Measurements from ENCODE around the gene TEN1. TPM values are rescaled to one million over a fixed set of nuclear protein-coding genes. Genes with fewer than 3 reads are reported as not detected.

TEN1 gene
- total RNA-seq, 1 donor, result 16.8 TPM

DNA sequence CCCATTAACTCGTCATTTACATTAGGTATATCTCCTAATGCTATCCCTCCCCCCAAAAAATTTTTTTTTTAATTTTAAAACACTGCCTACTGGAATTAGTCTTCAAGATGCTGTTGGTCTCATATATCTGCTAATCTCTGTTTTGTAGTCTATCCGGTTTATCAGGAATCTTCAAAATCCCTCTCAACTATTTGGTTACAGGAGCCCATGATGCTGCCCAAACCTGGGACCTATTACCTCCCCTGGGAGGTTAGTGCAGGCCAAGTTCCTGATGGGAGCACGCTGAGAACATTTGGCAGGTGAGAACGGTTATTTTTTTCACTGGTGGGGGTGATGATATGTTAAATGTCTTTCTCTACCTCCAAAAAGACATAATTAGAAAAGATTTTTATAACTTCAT, 6.9 kb downstream of the TEN1 start:
- no peak overlapping the region for H3K4me3 ChIP-seq (ENCODE audit: low read depth, low read length)
- TF ChIP-seq, protein P1, sequence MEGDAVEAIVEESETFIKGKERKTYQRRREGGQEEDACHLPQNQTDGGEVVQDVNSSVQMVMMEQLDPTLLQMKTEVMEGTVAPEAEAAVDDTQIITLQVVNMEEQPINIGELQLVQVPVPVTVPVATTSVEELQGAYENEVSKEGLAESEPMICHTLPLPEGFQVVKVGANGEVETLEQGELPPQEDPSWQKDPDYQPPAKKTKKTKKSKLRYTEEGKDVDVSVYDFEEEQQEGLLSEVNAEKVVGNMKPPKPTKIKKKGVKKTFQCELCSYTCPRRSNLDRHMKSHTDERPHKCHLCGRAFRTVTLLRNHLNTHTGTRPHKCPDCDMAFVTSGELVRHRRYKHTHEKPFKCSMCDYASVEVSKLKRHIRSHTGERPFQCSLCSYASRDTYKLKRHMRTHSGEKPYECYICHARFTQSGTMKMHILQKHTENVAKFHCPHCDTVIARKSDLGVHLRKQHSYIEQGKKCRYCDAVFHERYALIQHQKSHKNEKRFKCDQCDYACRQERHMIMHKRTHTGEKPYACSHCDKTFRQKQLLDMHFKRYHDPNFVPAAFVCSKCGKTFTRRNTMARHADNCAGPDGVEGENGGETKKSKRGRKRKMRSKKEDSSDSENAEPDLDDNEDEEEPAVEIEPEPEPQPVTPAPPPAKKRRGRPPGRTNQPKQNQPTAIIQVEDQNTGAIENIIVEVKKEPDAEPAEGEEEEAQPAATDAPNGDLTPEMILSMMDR (IDR thresholded peaks at IDR 0.05; ENCODE audit: insufficient read depth, low read depth, low read length), result no peak
- DNase-seq (ENCODE audit: low read depth), result no peak

DNA sequence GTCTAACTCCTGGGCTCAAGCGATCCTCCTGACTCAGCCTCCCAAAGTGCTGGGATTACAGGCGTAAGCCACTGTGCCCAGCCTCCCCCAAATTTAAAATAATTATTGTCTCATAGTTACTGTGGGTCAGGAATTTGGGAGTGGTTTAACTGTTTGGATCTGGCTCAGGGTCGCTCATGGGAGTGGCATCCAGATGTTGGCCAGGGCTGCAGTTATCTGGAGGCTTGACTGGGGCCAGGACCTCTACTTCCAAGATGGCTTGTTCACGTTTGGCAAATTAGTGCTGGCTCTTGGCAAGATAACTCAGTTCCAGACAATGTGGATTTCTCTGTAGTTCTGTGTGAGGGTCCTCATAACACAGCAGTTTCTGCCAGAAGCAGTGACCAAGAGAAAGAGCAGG, 8.0 kb downstream of the TEN1 start:
- no peak for DNase-seq (ENCODE audit: low read depth)
- TF ChIP-seq, protein P1 (IDR thresholded peaks at IDR 0.05; ENCODE audit: insufficient read depth, low read depth, low read length), result no peak
- no peak overlapping the region for H3K4me3 ChIP-seq (ENCODE audit: low read depth, low read length)

DNA sequence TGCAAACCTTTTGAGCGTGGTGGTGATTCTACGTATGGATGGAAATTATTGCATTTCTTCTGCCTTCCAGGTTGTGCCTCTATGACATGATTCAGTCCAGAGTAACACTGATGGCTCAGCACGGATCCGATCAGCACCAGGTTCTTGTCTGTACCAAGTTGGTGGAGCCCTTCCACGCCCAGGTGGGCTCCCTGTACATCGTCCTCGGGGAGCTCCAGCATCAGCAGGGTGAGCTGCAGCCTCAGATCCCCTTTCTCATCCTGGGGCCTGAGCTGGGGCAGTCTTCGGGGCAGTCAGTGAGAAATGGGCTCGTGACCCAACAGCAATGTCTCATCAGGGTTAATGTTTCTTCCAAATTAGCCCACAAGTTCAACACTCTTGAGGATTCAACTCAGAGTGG, 12.4 kb downstream of the TEN1 start:
- no peak overlapping the region for H3K4me3 ChIP-seq (ENCODE audit: low read depth, low read length)
- TF ChIP-seq, protein P1 (IDR thresholded peaks at IDR 0.05; ENCODE audit: insufficient read depth, low read depth, low read length), result no peak
- no peak for DNase-seq (ENCODE audit: low read depth)

DNA sequence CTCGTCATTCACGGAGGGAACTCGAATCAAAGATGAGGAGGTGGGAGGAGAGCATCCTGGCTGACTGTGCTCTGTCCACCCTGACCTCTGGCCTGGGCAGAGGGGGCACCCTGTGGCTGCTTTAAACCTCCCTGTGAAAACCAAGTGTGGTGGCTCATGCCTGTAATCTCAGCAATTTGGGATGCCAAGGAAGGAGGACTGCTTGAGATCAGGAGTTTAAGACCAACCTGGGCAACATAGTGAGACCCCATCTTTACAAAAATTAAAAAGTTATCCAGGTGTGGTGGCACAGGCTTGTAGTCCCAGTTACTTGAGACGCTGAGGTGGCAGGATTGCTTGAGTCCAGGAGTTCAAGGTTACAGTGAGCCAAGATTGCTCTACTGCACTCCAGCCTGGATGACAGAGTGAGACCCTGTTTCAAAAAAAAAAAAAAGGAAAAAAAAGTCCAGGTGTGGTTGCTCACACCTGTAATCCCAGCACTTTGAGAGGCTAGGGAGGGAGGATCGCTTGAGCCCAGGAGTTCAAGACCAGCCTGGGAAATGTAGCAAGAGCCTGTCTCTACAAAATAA, 15.8 kb downstream of the TEN1 start:
- TF ChIP-seq, protein P1 (IDR thresholded peaks at IDR 0.05; ENCODE audit: insufficient read depth, low read depth, low read length), result no peak
- DNase-seq (ENCODE audit: low read depth), result no peak

DNA sequence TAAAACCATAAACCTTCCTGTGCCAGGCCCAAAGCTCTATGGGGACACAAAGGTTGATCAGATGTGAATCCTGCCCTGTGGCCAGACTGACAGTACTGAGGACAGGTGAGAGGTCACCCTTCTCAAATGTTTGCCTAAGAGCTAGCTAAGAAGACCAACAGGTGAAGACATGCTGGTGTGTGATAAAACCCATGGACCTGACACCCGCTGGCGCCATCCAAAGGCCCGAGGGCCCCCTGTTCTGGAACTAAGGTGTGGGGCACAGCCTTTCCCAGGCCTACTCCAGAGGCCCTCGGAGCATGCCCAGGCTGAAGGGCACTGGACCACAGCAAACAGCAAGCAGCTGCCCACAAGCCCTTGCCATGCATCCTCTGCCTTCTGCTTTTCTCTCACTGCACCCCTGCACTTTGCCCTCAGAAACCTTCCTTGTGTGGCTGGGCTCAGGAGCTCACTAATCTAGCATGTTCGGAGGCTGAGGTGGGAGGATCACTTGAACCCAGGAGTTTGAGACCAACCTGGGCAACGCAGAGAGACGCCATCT, 16.4 kb downstream of the TEN1 start:
- TF ChIP-seq, protein P1 (IDR thresholded peaks at IDR 0.05; ENCODE audit: insufficient read depth, low read depth, low read length), result no peak
- H3K4me3 ChIP-seq (ENCODE audit: low read depth, low read length), result no peak overlapping the region
- no peak for DNase-seq (ENCODE audit: low read depth)

More for the DNA sequence above, 15.8 kb downstream of the TEN1 start:
- no peak overlapping the region for H3K4me3 ChIP-seq (ENCODE audit: low read depth, low read length)

DNA sequence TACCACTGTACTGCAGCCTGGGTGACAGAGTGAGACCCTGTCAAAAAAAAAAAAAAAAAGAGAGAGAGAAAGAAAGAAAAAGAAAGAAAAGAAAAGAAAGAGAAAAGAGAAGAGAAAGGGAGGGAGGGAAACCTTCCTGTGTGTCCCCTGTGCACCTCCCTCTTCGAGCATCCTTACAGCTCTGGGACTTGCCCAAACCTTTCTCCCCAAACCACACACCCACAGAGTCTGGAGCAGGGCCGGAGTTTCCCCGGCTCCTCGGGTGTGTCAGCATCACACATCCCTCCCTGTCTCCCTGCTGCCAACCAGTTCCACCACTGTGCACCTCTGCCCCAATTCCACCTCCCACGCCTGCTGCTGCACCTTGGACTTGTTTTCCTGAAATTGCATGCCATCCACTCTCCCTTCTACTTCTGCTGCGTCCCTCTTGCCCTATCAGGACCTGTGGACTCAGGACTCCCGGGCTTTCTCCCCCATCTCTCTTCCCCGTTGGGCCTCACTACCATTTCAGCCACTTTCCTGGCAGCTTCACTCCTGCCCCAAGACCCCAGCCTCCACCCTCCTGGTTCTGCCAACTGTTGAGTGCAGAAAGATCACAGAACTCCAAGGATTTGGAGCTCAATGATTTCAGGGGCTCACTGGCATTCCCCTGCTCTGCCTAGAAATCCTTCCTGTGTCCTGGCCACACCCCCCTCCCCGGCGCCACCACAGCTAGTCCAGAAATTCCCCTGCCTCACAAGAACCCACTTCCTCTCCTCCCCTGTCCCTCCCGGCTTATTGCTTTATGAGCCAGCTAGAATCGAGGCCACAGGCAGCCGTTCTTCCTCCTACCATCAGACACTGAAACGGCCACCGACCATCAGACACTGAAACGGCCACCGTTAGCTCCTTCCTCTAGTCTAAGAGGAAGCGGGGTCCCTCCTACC, 17.9 kb downstream of the TEN1 start:
- TF ChIP-seq, protein P1 (IDR thresholded peaks at IDR 0.05; ENCODE audit: insufficient read depth, low read depth, low read length), result no peak
- DNase-seq (ENCODE audit: low read depth), result peak; percentile 58
- no peak overlapping the region for H3K4me3 ChIP-seq (ENCODE audit: low read depth, low read length)

All from fibroblast of villous mesenchyme (primary cell).